NB4 (cell line): ENCODE data around the gene MRM2.

Source experiments
- MYC ChIP-seq: IDR thresholded peaks from 2 replicates; pipeline ENCODE4 v1.6.1; 2011; ENCODE audit warnings: low read depth, low read length
- TF ChIP-seq, protein P1 (sequence below): IDR thresholded peaks from 2 replicates; pipeline ENCODE4 v1.6.1; 2011; ENCODE audit warnings: low read depth, low read length

DNA sequence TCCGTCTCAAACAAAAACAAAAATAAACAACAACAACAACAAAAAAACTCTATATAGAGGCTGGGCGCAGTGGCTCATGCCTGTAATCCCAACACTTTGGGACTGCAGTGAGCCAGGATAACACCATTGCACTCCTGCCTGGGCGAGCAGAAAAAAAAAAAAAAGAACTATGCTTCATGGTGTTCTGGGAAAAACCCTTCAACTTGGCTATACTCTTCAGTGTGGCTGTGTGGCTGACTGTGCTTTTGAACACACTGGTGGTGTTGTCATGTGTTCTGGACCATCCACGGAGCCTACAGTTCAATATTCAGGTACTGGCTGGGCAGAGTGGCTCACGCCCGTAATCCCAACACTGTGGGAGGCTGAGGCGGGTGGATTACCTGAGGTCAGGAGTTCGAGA, 45.7 kb upstream of the MRM2 start:
- TF ChIP-seq MYC = no peak
- TF ChIP-seq, protein P1, sequence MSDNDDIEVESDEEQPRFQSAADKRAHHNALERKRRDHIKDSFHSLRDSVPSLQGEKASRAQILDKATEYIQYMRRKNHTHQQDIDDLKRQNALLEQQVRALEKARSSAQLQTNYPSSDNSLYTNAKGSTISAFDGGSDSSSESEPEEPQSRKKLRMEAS = no peak
